AG04449 (cell line): ENCODE measurements around the gene SENP5.
A peak's percentile ranks its signal among the peaks of the same experiment; 100 is the strongest.
"Not testable (repeated sequence)": the region's sequence is repeated elsewhere in the genome, so short reads cannot be mapped to it uniquely, and the experiment has no call there.

Experiments
- CTCF ChIA-PET: fragments of 350-600 bp; formaldehyde crosslinking; extraction: SDS; loops from one replicate; lab custom pipeline; 2021; ENCODE audit warnings: antibody characterized with exemption; lab: Yijun Ruan, JAX
- POLR2A ChIA-PET: fragments of 400-600, 350-600 bp; formaldehyde crosslinking; extraction: SDS; loops from one replicate; lab custom pipeline; 2020; ENCODE audit warnings: antibody characterized with exemption, inconsistent platforms; lab: Yijun Ruan, JAX
- DNase-seq: peaks from one replicate; pipeline ENCODE4 v3.0.0-alpha.2; 2010; ENCODE audit warnings: low read depth, low spot score
- H3K4me3 ChIP-seq: 2 replicates; pipeline ENCODE4 v1.5.1; 2011; ENCODE audit warnings: low read depth, mild to moderate bottlenecking, control low read depth, low read length
- CTCF ChIP-seq: IDR thresholded peaks from one replicate; pipeline ENCODE4 v1.5.1; 2011; ENCODE audit warnings: mild to moderate bottlenecking, moderate library complexity, low read length, control low read depth, inconsistent platforms; ENCODE audit not compliant: insufficient read depth; ENCODE audit errors: missing control alignments

SENP5 gene

GRCh38 chr3:196938576-196938975 lies 70.9 kb downstream of the SENP5 start:
- ChIA-PET CTCF (interaction anchor here (1.0 to 2.0 kb wide), 2 partner anchors 8 to 410 kb away, joined by 3 to 6 read pairs; no protein-coding TSS in a partner anchor), POLR2A (no interaction called here)
- no peak for DNase-seq
- no peak overlapping the region for H3K4me3 ChIP-seq
- TF ChIP-seq CTCF, result no peak

GRCh38 chr3:196941729-196942225 lies 74.1 kb downstream of the SENP5 start:
- no peak for TF ChIP-seq CTCF
- H3K4me3 ChIP-seq, result peak overlapping the region; percentile 99
- ChIA-PET POLR2A (interaction anchor here (0.7 to 1.7 kb wide), 5 partner anchors 13 to 234 kb away, joined by 3 to 10 read pairs (median 4); partner anchors contain the start of genes PAK2, PIGZ and SENP5), CTCF (interaction anchor here (0.6 to 4.1 kb wide), 13 partner anchors 9 to 246 kb away, joined by 3 to 24 read pairs (median 3); partner anchors contain the start of genes PIGZ and SENP5)
- no peak for DNase-seq

GRCh38 chr3:196942226-196942914 lies 74.7 kb downstream of the SENP5 start, which contains the start of gene NCBP2:
TSS of gene NCBP2 (minus strand) at chr3:196942528. CDS start at chr3:196942503, 25 bp downstream.
- POLR2A ChIA-PET, result interaction anchor here (1.1 to 1.7 kb wide), 4 partner anchors 26 to 234 kb away, joined by 3 to 10 read pairs (median 5); partner anchors contain the start of genes PAK2, PIGZ and SENP5
- CTCF ChIA-PET, result interaction anchor here (0.6 to 4.1 kb wide), 13 partner anchors 9 to 245 kb away, joined by 3 to 24 read pairs (median 3); partner anchors contain the start of genes PIGZ and SENP5
- peak; percentile 88 for TF ChIP-seq CTCF
- H3K4me3 ChIP-seq, result peak within 1 kb of the TSS; percentile 99
- peak; percentile 87 for DNase-seq

DNA sequence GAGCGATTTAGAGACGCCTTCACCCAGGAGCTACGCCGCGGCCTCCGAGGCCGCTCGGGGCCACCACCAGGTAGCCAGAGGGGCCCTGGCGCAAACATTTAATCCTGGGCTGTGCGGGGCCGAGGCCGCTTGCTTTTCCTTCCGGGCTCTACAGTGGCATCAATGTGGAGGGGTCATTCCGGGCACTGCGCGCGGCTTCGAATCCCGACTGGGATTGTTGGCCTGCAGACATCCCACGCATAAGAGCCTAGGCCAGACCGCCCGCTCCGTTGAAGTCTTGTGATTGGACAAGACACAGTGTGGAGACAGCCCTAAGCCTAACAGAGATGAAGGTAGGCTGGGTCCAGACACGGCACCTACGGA lies 75.2 kb downstream of the SENP5 start:
- ChIA-PET CTCF (interaction anchor here (1.1 to 4.1 kb wide), 9 partner anchors 8 to 135 kb away, joined by 3 to 24 read pairs (median 3); partner anchors contain the start of genes PIGZ and SENP5), POLR2A (interaction anchor here (1.3 to 1.7 kb wide), 2 partner anchors 25 to 75 kb away, joined by 4 to 10 read pairs; partner anchors contain the start of genes PIGZ and SENP5)
- H3K4me3 ChIP-seq, result peak overlapping the region; percentile 99
- no peak for TF ChIP-seq CTCF
- DNase-seq, result no peak

- POLR2A ChIA-PET, CTCF ChIA-PET, DNase-seq: not testable (repeated sequence)
- H3K4me3 ChIP-seq, result peak overlapping the region; percentile 99
Measured at GRCh38 chr3:196944037-196944790, 76.5 kb downstream of the SENP5 start.

DNA sequence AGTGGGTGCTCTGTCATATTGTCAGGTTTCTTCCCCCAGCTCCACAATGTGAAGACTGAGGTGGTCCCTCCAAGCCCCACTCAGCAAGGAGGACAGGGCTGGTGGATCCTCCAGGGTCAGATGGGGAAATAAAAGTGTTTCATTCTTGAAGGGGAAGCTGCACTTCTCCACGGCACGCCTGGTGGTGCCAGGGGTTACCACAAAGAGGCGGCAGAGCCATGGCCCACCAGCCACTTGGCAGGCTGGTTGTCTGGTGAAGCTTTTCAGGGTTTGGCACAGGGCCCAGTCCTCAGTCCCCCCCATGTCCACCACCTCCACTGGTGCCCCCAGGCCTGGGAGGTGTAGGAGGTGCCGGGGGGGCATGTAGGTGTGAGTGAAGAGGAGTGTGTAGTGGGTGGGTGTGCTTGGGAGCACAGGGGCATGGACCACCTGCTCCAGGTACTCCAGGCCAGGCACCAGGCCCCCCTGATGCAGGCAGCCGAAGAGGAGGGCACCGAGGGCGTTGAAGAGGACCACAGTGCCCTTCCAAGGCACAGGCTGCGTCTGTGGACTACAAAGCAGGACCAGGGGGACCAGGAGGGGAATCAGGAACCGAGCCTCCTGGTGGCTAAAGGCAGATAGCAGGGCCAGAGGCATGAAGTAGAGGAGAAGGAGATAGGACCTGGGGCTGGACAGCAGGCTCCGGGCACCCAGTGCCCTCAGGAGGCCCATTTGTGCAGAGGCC lies 79.6 kb downstream of the SENP5 start:
- no peak for DNase-seq
- H3K4me3 ChIP-seq, result no peak overlapping the region
- no peak for TF ChIP-seq CTCF
- CTCF ChIA-PET, result interaction anchor here (0.7 to 1.7 kb wide), 2 partner anchors 9 to 23 kb away, joined by 3 to 5 read pairs; no protein-coding TSS in a partner anchor
- POLR2A ChIA-PET, result no interaction called here
